ENCODE data around the gene MFNG.

MFNG gene

GRCh38 chr22:37443977-37444376 lies 42.2 kb downstream of the MFNG start:
- DNase-seq, result no peak

- no peak for DNase-seq
Observed at GRCh38 chr22:37443086-37443485, 43.1 kb downstream of the MFNG start.

GRCh38 chr22:37442537-37442936 lies 43.6 kb downstream of the MFNG start:
- DNase-seq, result no peak

- DNase-seq, result no peak
Observed at GRCh38 chr22:37442135-37442534, 44.0 kb downstream of the MFNG start.

GRCh38 chr22:37440875-37441274 lies 45.3 kb downstream of the MFNG start:
- no peak for DNase-seq

GRCh38 chr22:37439347-37439746 lies 46.8 kb downstream of the MFNG start:
- DNase-seq, result no peak

- no peak for DNase-seq
Observed at GRCh38 chr22:37435970-37436603, 50.1 kb downstream of the MFNG start.

GRCh38 chr22:37433786-37434185 lies 52.4 kb downstream of the MFNG start:
- DNase-seq, result no peak

GRCh38 chr22:37432708-37433054 lies 53.5 kb downstream of the MFNG start:
- no peak for DNase-seq

- no peak for DNase-seq
Observed at GRCh38 chr22:37431801-37432707, 54.1 kb downstream of the MFNG start.

GRCh38 chr22:37431366-37431765 lies 54.8 kb downstream of the MFNG start:
- no peak for DNase-seq

- DNase-seq, result no peak
Observed at GRCh38 chr22:37430941-37431340, 55.2 kb downstream of the MFNG start.

GRCh38 chr22:37428649-37429586 lies 57.3 kb downstream of the MFNG start:
- peak; percentile 55 for DNase-seq

GRCh38 chr22:37427711-37428635 lies 58.2 kb downstream of the MFNG start:
- no peak for DNase-seq

GRCh38 chr22:37427135-37427710 lies 59.0 kb downstream of the MFNG start, which contains the start of gene ELFN2:
ELFN2 (minus strand) TSS chr22:37427479; CDS start chr22:37375534, 51,945 bp downstream.
- DNase-seq, result no peak

- DNase-seq, result no peak
Observed at GRCh38 chr22:37426706-37427134, 59.5 kb downstream of the MFNG start.

- DNase-seq, result peak; percentile 11
Observed at GRCh38 chr22:37425800-37426705, 60.1 kb downstream of the MFNG start.

- no peak for DNase-seq
Observed at GRCh38 chr22:37425369-37425768, 60.8 kb downstream of the MFNG start.

GRCh38 chr22:37423283-37423682 lies 62.9 kb downstream of the MFNG start:
- no peak for DNase-seq

- DNase-seq, result no peak
Observed at GRCh38 chr22:37421468-37421877, 64.7 kb downstream of the MFNG start.

Measured in CD4-positive, alpha-beta T cell treated with Interferon gamma for 1 hour (primary cell).